HG03575 (cell line): Measurements from ENCODE around the gene PRICKLE1.

Source experiments
- ATAC-seq: cut with Tn5 transposase; IDR thresholded peaks from one replicate; pipeline ENCODE4 v1.9.1; 2021; ENCODE audit not compliant: unreplicated experiment, insufficient number of reproducible peaks, low FRiP score; ENCODE audit errors: extremely low read depth

Gene PRICKLE1

GRCh38 chr12:42589465-42590329 is at the start of gene PRICKLE1:
TSS of gene PRICKLE1 (minus strand) at chr12:42589746. CDS start at chr12:42472516, 117,230 bp downstream.
- no peak for ATAC-seq

- ATAC-seq = no peak
Measured at GRCh38 chr12:42638697-42639096, 49.2 kb upstream of the PRICKLE1 start.

GRCh38 chr12:42638011-42638410 is 48.5 kb upstream of the PRICKLE1 start:
- no peak for ATAC-seq

GRCh38 chr12:42636993-42637392 is 47.4 kb upstream of the PRICKLE1 start:
- ATAC-seq = no peak

- no peak for ATAC-seq
Measured at GRCh38 chr12:42633594-42633993, 44.0 kb upstream of the PRICKLE1 start.

GRCh38 chr12:42631513-42631912 is 42.0 kb upstream of the PRICKLE1 start:
- no peak for ATAC-seq

- no peak for ATAC-seq
Measured at GRCh38 chr12:42630314-42630713, 40.8 kb upstream of the PRICKLE1 start.

- ATAC-seq = no peak
Measured at GRCh38 chr12:42627151-42627550, 37.6 kb upstream of the PRICKLE1 start.

GRCh38 chr12:42625611-42626010 is 36.1 kb upstream of the PRICKLE1 start:
- ATAC-seq = no peak

GRCh38 chr12:42617622-42618021 is 28.1 kb upstream of the PRICKLE1 start:
- no peak for ATAC-seq

GRCh38 chr12:42615006-42615405 is 25.5 kb upstream of the PRICKLE1 start:
- ATAC-seq = no peak

- no peak for ATAC-seq
Measured at GRCh38 chr12:42612231-42612613, 22.7 kb upstream of the PRICKLE1 start.

GRCh38 chr12:42611571-42612230 is 22.2 kb upstream of the PRICKLE1 start:
- no peak for ATAC-seq

GRCh38 chr12:42609605-42610004 is 20.1 kb upstream of the PRICKLE1 start:
- ATAC-seq = no peak

GRCh38 chr12:42608196-42608825 is 18.8 kb upstream of the PRICKLE1 start:
- ATAC-seq = no peak

- no peak for ATAC-seq
Measured at GRCh38 chr12:42607584-42608058, 18.1 kb upstream of the PRICKLE1 start.

- ATAC-seq = no peak
Measured at GRCh38 chr12:42606471-42606870, 16.9 kb upstream of the PRICKLE1 start.

- no peak for ATAC-seq
Measured at GRCh38 chr12:42605685-42606084, 16.1 kb upstream of the PRICKLE1 start.

GRCh38 chr12:42603246-42603990 is 13.9 kb upstream of the PRICKLE1 start:
- no peak for ATAC-seq
